ENCODE data around the gene DMD.
A peak's percentile ranks its signal among the peaks of the same experiment; 100 is the strongest.

DMD gene

GRCh38 chrX:31436424-31436823 lies 1774.9 kb downstream of the DMD start:
- H3K9me3 Mint-ChIP-seq: no peaks in the 10 kb centered on the region
- no peak for TF ChIP-seq CTCF (IDR thresholded peaks at IDR 0.05; ENCODE audit: unreplicated experiment in 3 of 3)
- no peak overlapping the region for H3K4me3 Mint-ChIP-seq
- H3K36me3 Mint-ChIP-seq (ENCODE audit: low read depth): no peaks in the 10 kb centered on the region
- peaks cover 5% of the 10 kb centered on the region for H3K4me1 Mint-ChIP-seq
- no peaks in the 10 kb centered on the region for H3K27me3 Mint-ChIP-seq (ENCODE audit: low read depth)
- no peak overlapping the region for H3K27ac Mint-ChIP-seq

GRCh38 chrX:31435592-31435991 lies 1775.8 kb downstream of the DMD start:
- H3K4me1 Mint-ChIP-seq: peaks cover 5% of the 10 kb centered on the region
- H3K36me3 Mint-ChIP-seq (ENCODE audit: low read depth): no peaks in the 10 kb centered on the region
- H3K27ac Mint-ChIP-seq: peak overlapping the region; percentile 8 to 71 (median 55)
- no peak for TF ChIP-seq CTCF (IDR thresholded peaks at IDR 0.05; ENCODE audit: unreplicated experiment in 3 of 3)
- H3K4me3 Mint-ChIP-seq: peak overlapping the region; percentile 1 to 45 (median 43)
- H3K9me3 Mint-ChIP-seq: no peaks in the 10 kb centered on the region
- no peaks in the 10 kb centered on the region for H3K27me3 Mint-ChIP-seq (ENCODE audit: low read depth)

GRCh38 chrX:31433856-31434255 lies 1777.5 kb downstream of the DMD start:
- peaks cover 5% of the 10 kb centered on the region for H3K4me1 Mint-ChIP-seq
- no peaks in the 10 kb centered on the region for H3K27me3 Mint-ChIP-seq (ENCODE audit: low read depth)
- peaks cover 8% of the 10 kb centered on the region for H3K9me3 Mint-ChIP-seq
- H3K27ac Mint-ChIP-seq: peak overlapping the region in 1 of 3 experiments; percentile 68
- TF ChIP-seq CTCF (IDR thresholded peaks at IDR 0.05; ENCODE audit: unreplicated experiment in 3 of 3): no peak
- H3K4me3 Mint-ChIP-seq: no peak overlapping the region
- no peaks in the 10 kb centered on the region for H3K36me3 Mint-ChIP-seq (ENCODE audit: low read depth)

GRCh38 chrX:31429915-31430314 lies 1781.4 kb downstream of the DMD start:
- no peaks in the 10 kb centered on the region for H3K27me3 Mint-ChIP-seq (ENCODE audit: low read depth)
- H3K36me3 Mint-ChIP-seq (ENCODE audit: low read depth): no peaks in the 10 kb centered on the region
- no peaks in the 10 kb centered on the region for H3K4me1 Mint-ChIP-seq
- H3K4me3 Mint-ChIP-seq: no peak overlapping the region
- peaks cover 8% of the 10 kb centered on the region for H3K9me3 Mint-ChIP-seq
- H3K27ac Mint-ChIP-seq: no peak overlapping the region
- TF ChIP-seq CTCF (IDR thresholded peaks at IDR 0.05; ENCODE audit: unreplicated experiment in 3 of 3): no peak

GRCh38 chrX:31423609-31424189 lies 1787.7 kb downstream of the DMD start:
- no peaks in the 10 kb centered on the region for H3K36me3 Mint-ChIP-seq (ENCODE audit: low read depth)
- H3K27me3 Mint-ChIP-seq (ENCODE audit: low read depth): no peaks in the 10 kb centered on the region
- TF ChIP-seq CTCF (IDR thresholded peaks at IDR 0.05; ENCODE audit: unreplicated experiment in 3 of 3): peak in 2 of 3 experiments; percentile 22 to 40
- peaks cover 9% of the 10 kb centered on the region for H3K4me1 Mint-ChIP-seq
- H3K27ac Mint-ChIP-seq: peak overlapping the region in 1 of 3 experiments; percentile 4
- H3K4me3 Mint-ChIP-seq: no peak overlapping the region
- H3K9me3 Mint-ChIP-seq: peaks cover 3% of the 10 kb centered on the region

- H3K9me3 Mint-ChIP-seq: peaks cover 7% of the 10 kb centered on the region
- no peaks in the 10 kb centered on the region for H3K36me3 Mint-ChIP-seq (ENCODE audit: low read depth)
- TF ChIP-seq CTCF (IDR thresholded peaks at IDR 0.05; ENCODE audit: unreplicated experiment in 3 of 3): no peak
- H3K27ac Mint-ChIP-seq: no peak overlapping the region
- no peaks in the 10 kb centered on the region for H3K27me3 Mint-ChIP-seq (ENCODE audit: low read depth)
- no peak overlapping the region for H3K4me3 Mint-ChIP-seq
- H3K4me1 Mint-ChIP-seq: peaks cover 9% of the 10 kb centered on the region
These were observed 1789.9 kb downstream of the DMD start for GRCh38 chrX:31421441-31421840.
